ENCODE data around the gene CUL4B.

Gene CUL4B

GRCh38 chrX:120560405-120560841 is 339 bp downstream of the CUL4B start:
- TF ChIP-seq TAF1 (IDR thresholded peaks at IDR 0.05; ENCODE audit: borderline replicate concordance, insufficient read depth, low read length) = no peak
- no peak for TF ChIP-seq FOXP2 (optimal IDR thresholded peaks at IDR 0.05; ENCODE audit: borderline replicate concordance, extremely low read depth, extremely low read length, insufficient read depth)

GRCh38 chrX:120559804-120560203 is 958 bp downstream of the CUL4B start:
- TF ChIP-seq REST (IDR thresholded peaks at IDR 0.05; ENCODE audit: insufficient read depth in 1 of 2, low read depth in 2 of 2, low read length in 2 of 2) = no peak
- TF ChIP-seq FOXP2 (optimal IDR thresholded peaks at IDR 0.05; ENCODE audit: borderline replicate concordance, extremely low read depth, extremely low read length, insufficient read depth) = no peak
- no peak for TF ChIP-seq POLR2AphosphoS5 (IDR thresholded peaks at IDR 0.05; ENCODE audit: low read depth, low read length)
- TF ChIP-seq SIN3A (IDR thresholded peaks at IDR 0.05; ENCODE audit: borderline replicate concordance, insufficient read depth, low read length) = no peak
- no peak for TF ChIP-seq TAF1 (IDR thresholded peaks at IDR 0.05; ENCODE audit: borderline replicate concordance, insufficient read depth, low read length)

GRCh38 chrX:120556251-120556650 is 4.5 kb downstream of the CUL4B start:
- TF ChIP-seq TAF1 (IDR thresholded peaks at IDR 0.05; ENCODE audit: borderline replicate concordance, insufficient read depth, low read length) = no peak
- TF ChIP-seq REST (IDR thresholded peaks at IDR 0.05; ENCODE audit: insufficient read depth in 1 of 2, low read depth in 2 of 2, low read length in 2 of 2) = no peak
- TF ChIP-seq POLR2AphosphoS5 (IDR thresholded peaks at IDR 0.05; ENCODE audit: low read depth, low read length) = no peak
- no peak for TF ChIP-seq FOXP2 (optimal IDR thresholded peaks at IDR 0.05; ENCODE audit: borderline replicate concordance, extremely low read depth, extremely low read length, insufficient read depth)
- TF ChIP-seq SIN3A (IDR thresholded peaks at IDR 0.05; ENCODE audit: borderline replicate concordance, insufficient read depth, low read length) = no peak

- TF ChIP-seq TAF1 (IDR thresholded peaks at IDR 0.05; ENCODE audit: borderline replicate concordance, insufficient read depth, low read length) = no peak
- TF ChIP-seq SIN3A (IDR thresholded peaks at IDR 0.05; ENCODE audit: borderline replicate concordance, insufficient read depth, low read length) = no peak
- TF ChIP-seq FOXP2 (optimal IDR thresholded peaks at IDR 0.05; ENCODE audit: borderline replicate concordance, extremely low read depth, extremely low read length, insufficient read depth) = no peak
- no peak for TF ChIP-seq POLR2AphosphoS5 (IDR thresholded peaks at IDR 0.05; ENCODE audit: low read depth, low read length)
- no peak for TF ChIP-seq REST (IDR thresholded peaks at IDR 0.05; ENCODE audit: insufficient read depth in 1 of 2, low read depth in 2 of 2, low read length in 2 of 2)
These were observed 11.0 kb downstream of the CUL4B start for GRCh38 chrX:120549483-120550452.

GRCh38 chrX:120536061-120536460 is 24.7 kb downstream of the CUL4B start:
- TF ChIP-seq POLR2AphosphoS5 (IDR thresholded peaks at IDR 0.05; ENCODE audit: low read depth, low read length) = no peak
- no peak for TF ChIP-seq SIN3A (IDR thresholded peaks at IDR 0.05; ENCODE audit: borderline replicate concordance, insufficient read depth, low read length)
- TF ChIP-seq REST (IDR thresholded peaks at IDR 0.05; ENCODE audit: insufficient read depth in 1 of 2, low read depth in 2 of 2, low read length in 2 of 2) = no peak
- TF ChIP-seq FOXP2 (optimal IDR thresholded peaks at IDR 0.05; ENCODE audit: borderline replicate concordance, extremely low read depth, extremely low read length, insufficient read depth) = no peak
- no peak for TF ChIP-seq TAF1 (IDR thresholded peaks at IDR 0.05; ENCODE audit: borderline replicate concordance, insufficient read depth, low read length)

Measured in PFSK-1 (cell line).